A549 treated with Mapracorat at 1 μM for 4 hours (cell line): ENCODE data around the gene DENND4A. TPM values are rescaled to one million over a fixed set of nuclear protein-coding genes. Genes with fewer than 3 reads are reported as not detected.

Experiments
- total RNA-seq: library from RNA; stranded (reverse); fragments of 200-300 nt; extraction: Qiagen RNA extraction; gene quantifications from 5 replicates; pipeline ENCODE4 v1.2.3, GENCODE V29; 2022

The DENND4A gene
- 4.8 to 6.4 TPM (median 5.3 TPM) in 5 replicates for total RNA-seq

DNA sequence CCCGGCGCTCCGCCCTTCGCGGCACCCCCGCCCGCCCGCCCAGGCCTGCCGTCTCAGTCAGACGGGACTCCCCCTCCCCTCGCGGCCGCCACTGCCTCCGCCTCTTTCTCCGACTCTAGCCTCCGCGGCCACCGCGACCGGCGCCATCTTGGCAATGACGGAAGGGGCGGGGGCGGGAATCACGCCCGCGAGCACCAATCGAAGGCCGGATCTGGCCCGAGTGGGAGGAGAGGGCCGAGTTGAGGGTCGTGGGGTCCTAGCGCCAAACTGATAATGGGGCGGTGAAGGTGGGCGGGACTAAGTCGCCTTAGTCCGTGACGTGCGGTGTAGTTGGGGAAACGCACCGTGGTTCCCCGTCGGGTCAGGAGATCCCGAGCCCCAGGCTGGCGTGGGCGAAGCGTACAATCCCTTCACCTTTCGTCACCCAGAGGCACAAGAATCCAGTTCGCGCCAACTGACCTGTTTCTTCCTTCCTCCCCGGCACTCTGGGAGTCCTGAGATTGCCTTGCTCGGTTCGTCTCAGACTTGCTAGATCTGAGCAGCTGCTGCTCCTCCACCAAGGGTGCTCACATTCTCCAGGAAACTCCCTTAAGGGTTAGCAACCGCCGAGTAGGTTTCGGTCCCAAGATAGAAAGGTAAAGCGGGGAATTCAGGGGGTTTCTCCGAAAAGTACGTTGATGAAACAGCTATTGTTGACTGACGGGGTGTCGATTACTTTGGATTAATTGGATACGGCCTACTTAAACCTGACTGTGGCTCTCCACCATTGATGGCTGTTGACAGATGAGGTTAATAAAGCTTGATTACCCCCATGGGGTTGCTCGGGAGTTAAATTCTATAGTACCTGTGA, at the start of gene DENND4A:
TSS of gene DENND4A (minus strand) at position 156 of the 850 bp plus-strand sequence. CDS start 35,843 bp downstream, outside the sequence.

DNA sequence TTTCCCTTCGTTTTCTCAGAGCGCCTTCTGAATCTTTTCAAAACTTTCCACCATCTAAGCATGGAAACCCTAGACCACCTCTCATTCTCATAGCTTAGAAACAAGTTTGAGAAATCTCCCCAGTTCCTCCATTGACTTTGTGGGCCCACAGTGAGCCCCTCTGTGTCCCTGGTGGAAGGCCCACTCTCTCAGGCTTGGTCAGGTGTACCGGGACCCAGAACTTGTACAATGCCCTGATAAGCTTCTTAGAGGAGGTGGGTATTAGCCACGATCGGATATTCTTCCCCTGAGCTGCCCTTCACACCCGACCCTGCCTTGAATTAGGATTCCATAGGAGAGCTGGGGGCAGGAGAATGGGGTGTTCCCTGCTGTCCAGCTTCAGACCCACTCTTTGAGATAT, 170.5 kb downstream of the DENND4A start, which contains the start of gene SLC24A1:
TSS of gene SLC24A1 (plus strand) at position 301 of the 400 bp plus-strand sequence. CDS start 2,143 bp downstream, outside the sequence.

DNA sequence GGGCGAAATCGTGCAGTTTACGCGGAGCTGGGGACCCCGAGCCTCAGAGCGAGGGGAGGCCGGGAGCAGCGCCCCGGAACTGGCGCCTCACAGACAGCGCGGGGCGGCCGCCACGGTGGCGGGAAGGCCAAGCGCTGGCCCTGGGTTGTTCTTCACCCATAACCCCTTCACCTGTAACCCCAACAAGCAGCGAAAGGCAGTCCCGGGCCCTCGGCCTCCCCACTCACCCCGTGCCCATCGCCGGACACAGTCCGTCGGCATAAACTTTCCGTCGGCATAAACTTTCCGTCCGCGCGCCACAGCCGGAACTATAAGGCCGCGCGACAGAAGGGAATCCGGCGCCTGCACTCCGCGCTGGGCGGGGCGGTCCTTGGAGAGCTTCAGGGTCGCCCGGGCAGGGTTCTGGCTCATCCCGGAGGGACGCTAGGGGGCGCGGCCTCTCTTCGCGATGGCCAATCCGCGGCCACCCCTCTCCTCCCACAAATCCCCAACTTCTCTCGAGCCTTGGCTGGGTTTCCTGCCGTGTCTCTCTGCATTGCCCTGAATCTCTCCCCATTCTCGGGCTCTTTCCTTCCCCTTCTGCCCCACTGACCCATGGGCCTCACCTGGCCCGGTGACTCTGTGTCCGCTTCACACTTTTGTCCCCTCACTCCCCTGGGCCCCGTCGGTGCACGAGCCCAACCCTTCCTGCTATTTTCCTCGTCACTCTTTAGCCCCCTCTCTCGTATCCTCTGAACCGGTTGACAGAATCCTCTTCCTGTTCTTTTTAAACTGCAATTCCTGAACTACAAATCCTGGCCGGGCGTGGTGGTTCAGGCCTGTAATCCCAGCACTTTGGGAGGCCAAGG, 181.0 kb downstream of the DENND4A start, which contains the start of gene INTS14:
TSS of gene INTS14 (minus strand) at position 261 of the 848 bp plus-strand sequence. CDS start 3,751 bp downstream, outside the sequence.

Other genes starting within 250 kb of the DENND4A start
- 41.2 to 44.3 TPM (median 43.5 TPM) in 5 replicates for gene INTS14, start 181.2 kb downstream of the DENND4A start, total RNA-seq
- 3.3 to 4.7 TPM (median 4.4 TPM) in 5 replicates for gene SLC24A1, start 170.4 kb downstream of the DENND4A start, total RNA-seq
- 246 to 338 TPM (median 291 TPM) in 5 replicates for gene RAB11A, start 77.2 kb upstream of the DENND4A start, total RNA-seq